MM.1S (cell line): Measurements from ENCODE around the gene LSAMP.

Source experiments
- DNase-seq: peaks from one replicate; pipeline ENCODE4 v3.0.0-alpha.2; 2015
- H2AFZ ChIP-seq: fragments of 300-600 bp; sonication (generic); 2 replicates; pipeline ENCODE4 v1.6.0; 2016; ENCODE audit warnings: antibody characterized with exemption, low read length
- H3F3A ChIP-seq: fragments of 300-600 bp; sonication (generic); 2 replicates; pipeline ENCODE4 v1.6.1; 2016; ENCODE audit warnings: mild to moderate bottlenecking, antibody characterized with exemption, low read length, moderate library complexity, mixed read lengths; ENCODE audit not compliant: insufficient read depth
- H3K27ac ChIP-seq: fragments of 300-600 bp; sonication (generic); 2 replicates; pipeline ENCODE4 v1.5.1; 2016; ENCODE audit warnings: mild to moderate bottlenecking, low read length
- H3K27me3 ChIP-seq: fragments of 300-600 bp; sonication (generic); replicated peaks from 2 replicates; pipeline ENCODE4 v1.6.0; 2016; ENCODE audit warnings: low read length; ENCODE audit not compliant: insufficient read depth
- H3K36me3 ChIP-seq: fragments of 300-600 bp; sonication (generic); replicated peaks from 2 replicates; pipeline ENCODE4 v1.6.1; 2016; ENCODE audit warnings: mild to moderate bottlenecking, low read length, mixed read lengths; ENCODE audit not compliant: insufficient read depth
- H3K4me1 ChIP-seq: fragments of 300-600 bp; sonication (generic); 2 replicates; pipeline ENCODE4 v1.6.1; 2016; ENCODE audit warnings: low read length, mixed read lengths
- H3K4me2 ChIP-seq: fragments of 300-600 bp; sonication (generic); 2 replicates; pipeline ENCODE4 v1.6.0; 2016; ENCODE audit warnings: low read depth, low read length
- H3K4me3 ChIP-seq: fragments of 300-600 bp; sonication (generic); 2 replicates; pipeline ENCODE4 v1.5.1; 2016; ENCODE audit warnings: low read length, mixed read lengths
- H3K79me2 ChIP-seq: fragments of 300-600 bp; sonication (generic); 2 replicates; pipeline ENCODE4 v1.6.1; 2016; ENCODE audit warnings: mixed run types, low read length, mixed read lengths
- H3K9ac ChIP-seq: fragments of 300-600 bp; sonication (generic); 2 replicates; pipeline ENCODE4 v1.6.1; 2016; ENCODE audit warnings: low read length, mixed read lengths
- H3K9me2 ChIP-seq: fragments of 300-600 bp; sonication (generic); replicated peaks from 2 replicates; pipeline ENCODE4 v1.6.1; 2016; ENCODE audit warnings: mild to moderate bottlenecking, low read length, mixed read lengths; ENCODE audit not compliant: insufficient read depth
- H3K9me3 ChIP-seq: fragments of 300-600 bp; sonication (generic); replicated peaks from 2 replicates; pipeline ENCODE4 v1.6.1; 2016; ENCODE audit warnings: mild to moderate bottlenecking, low read length, mixed read lengths; ENCODE audit not compliant: insufficient read depth
- H4K20me1 ChIP-seq: fragments of 300-600 bp; sonication (generic); 2 replicates; pipeline ENCODE4 v1.6.1; 2016; ENCODE audit warnings: mild to moderate bottlenecking, low read length, moderate library complexity, mixed read lengths; ENCODE audit not compliant: insufficient read depth
- CTCF ChIP-seq: fragments of 300-600 bp; sonication (generic); IDR thresholded peaks from 2 replicates; pipeline ENCODE4 v1.5.1; 2016; ENCODE audit warnings: antibody characterized with exemption, low read length, mixed read lengths
- EZH2 ChIP-seq: fragments of 300-600 bp; sonication (generic); optimal IDR thresholded peaks from 2 replicates; pipeline ENCODE3; 2017; ENCODE audit warnings: low read depth, mild to moderate bottlenecking, antibody characterized with exemption, low read length, mixed read lengths
- EZH2phosphoT487 ChIP-seq: fragments of 300-600 bp; sonication (generic); IDR thresholded peaks from 2 replicates; pipeline ENCODE4 v1.6.1; 2018; ENCODE audit warnings: antibody characterized with exemption, low read length

LSAMP gene

GRCh38 chr3:116473602-116474001 is 28.3 kb upstream of the LSAMP start:
- no peak overlapping the region for H3K27ac ChIP-seq
- no peak overlapping the region for H3K4me2 ChIP-seq
- no peaks in the 10 kb centered on the region for H3K9me3 ChIP-seq
- H3K4me1 ChIP-seq = no peaks in the 10 kb centered on the region
- H3K36me3 ChIP-seq = no peaks in the 10 kb centered on the region
- H3K4me3 ChIP-seq = no peak overlapping the region
- no peaks in the 10 kb centered on the region for H3K9me2 ChIP-seq
- DNase-seq = no peak
- TF ChIP-seq EZH2 (no peak), EZH2phosphoT487 (no peak), CTCF (no peak)
- H2AFZ ChIP-seq = no peak overlapping the region
- no peaks in the 10 kb centered on the region for H3K79me2 ChIP-seq
- no peaks in the 10 kb centered on the region for H3F3A ChIP-seq
- H4K20me1 ChIP-seq = no peaks in the 10 kb centered on the region
- H3K9ac ChIP-seq = no peak overlapping the region
- H3K27me3 ChIP-seq = no peaks in the 10 kb centered on the region

DNA sequence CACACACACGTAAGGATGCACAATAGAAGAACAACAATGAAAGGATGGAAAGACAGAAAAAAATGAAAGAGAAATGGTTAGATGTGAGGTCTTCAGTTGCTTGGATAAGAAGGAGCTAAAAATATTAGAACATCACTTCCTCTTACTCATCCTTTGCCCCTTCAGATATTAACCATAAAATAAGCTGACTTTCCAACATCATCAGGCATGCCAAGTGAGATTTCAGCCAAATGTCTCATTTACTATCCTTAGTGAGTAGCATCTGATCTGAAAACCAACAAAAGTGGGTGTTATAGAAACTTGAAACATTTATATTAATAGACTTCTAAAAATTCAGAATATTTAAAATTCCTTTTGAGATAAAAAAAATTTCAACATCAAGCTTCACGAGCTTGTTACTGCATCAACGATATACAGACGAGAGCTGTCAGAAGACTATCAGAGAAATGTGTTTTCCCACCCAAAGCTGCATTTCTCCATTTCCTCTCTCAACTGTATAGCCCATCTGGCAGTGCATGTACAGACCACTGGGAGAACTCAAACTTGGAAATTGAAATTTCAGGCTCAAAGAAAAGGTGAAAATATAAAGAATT is 25.4 kb upstream of the LSAMP start:
- Histone ChIP-seq H3K27me3 (no peaks in the 10 kb centered on the region), H3F3A (no peaks in the 10 kb centered on the region), H3K9ac (no peak overlapping the region), H3K4me1 (no peaks in the 10 kb centered on the region), H4K20me1 (no peaks in the 10 kb centered on the region), H2AFZ (no peak overlapping the region), H3K9me2 (no peaks in the 10 kb centered on the region), H3K4me3 (no peak overlapping the region), H3K36me3 (no peaks in the 10 kb centered on the region), H3K9me3 (no peaks in the 10 kb centered on the region), H3K27ac (no peak overlapping the region), H3K4me2 (no peak overlapping the region), H3K79me2 (no peaks in the 10 kb centered on the region)
- DNase-seq = no peak
- no peak for TF ChIP-seq CTCF
- no peak for TF ChIP-seq EZH2phosphoT487
- no peak for TF ChIP-seq EZH2

DNA sequence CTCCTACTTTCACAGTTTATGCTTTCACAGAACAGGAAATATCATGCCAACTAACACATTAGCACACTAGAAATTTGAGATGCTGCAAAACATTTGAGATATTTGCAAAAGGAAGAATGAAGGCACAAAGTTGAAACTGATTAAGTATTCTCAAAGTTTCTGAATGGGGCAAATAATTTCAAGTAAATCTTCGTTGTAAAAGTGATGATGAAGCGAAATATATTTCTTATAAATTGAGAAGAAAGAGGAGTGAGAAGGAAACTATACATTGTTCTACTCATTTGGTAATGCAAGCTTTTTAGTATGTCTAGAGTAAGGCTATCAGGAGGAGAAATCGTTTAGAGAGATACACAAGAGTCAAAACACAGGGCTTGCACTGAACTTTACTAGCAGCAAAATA is 24.3 kb upstream of the LSAMP start:
- TF ChIP-seq EZH2phosphoT487 = no peak
- no peaks in the 10 kb centered on the region for H3K79me2 ChIP-seq
- no peak for DNase-seq
- H3K9me2 ChIP-seq = no peaks in the 10 kb centered on the region
- H3K4me1 ChIP-seq = no peaks in the 10 kb centered on the region
- H4K20me1 ChIP-seq = no peaks in the 10 kb centered on the region
- no peak overlapping the region for H3K4me2 ChIP-seq
- H3K9me3 ChIP-seq = no peaks in the 10 kb centered on the region
- no peaks in the 10 kb centered on the region for H3K27me3 ChIP-seq
- no peak overlapping the region for H3K27ac ChIP-seq
- no peak overlapping the region for H3K4me3 ChIP-seq
- no peaks in the 10 kb centered on the region for H3K36me3 ChIP-seq
- H3F3A ChIP-seq = no peaks in the 10 kb centered on the region
- H2AFZ ChIP-seq = no peak overlapping the region
- H3K9ac ChIP-seq = no peak overlapping the region

DNA sequence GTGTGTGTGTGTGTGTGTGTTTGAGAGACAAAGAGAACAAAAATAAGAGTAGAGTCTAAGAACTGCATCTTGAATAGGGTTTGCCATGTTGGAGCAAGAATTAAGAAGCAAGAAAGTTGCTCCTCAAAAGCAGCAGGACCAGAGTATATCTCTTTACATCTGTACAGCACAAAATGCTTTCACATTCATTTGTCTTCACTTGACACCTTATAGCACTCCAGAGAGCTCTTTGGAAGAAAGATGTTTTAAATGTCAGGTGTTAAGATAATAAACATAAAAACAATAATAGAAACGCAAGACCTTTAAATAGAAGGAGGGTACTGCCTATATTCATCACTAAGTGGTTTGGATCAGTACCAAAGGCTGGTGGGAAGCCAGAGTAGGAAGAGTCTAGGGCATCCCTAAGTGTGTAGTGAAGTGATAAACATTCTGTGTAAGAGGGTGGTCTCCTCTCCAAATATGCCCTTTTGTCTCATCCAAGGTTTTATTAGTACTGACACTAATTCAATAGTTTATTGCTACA is 19.1 kb upstream of the LSAMP start:
- Histone ChIP-seq H2AFZ (no peak overlapping the region), H3K36me3 (no peaks in the 10 kb centered on the region), H3K4me3 (no peak overlapping the region), H3K79me2 (no peaks in the 10 kb centered on the region), H4K20me1 (no peaks in the 10 kb centered on the region), H3K9me2 (no peaks in the 10 kb centered on the region), H3K27me3 (no peaks in the 10 kb centered on the region), H3F3A (no peaks in the 10 kb centered on the region), H3K4me2 (no peak overlapping the region), H3K27ac (no peak overlapping the region), H3K9me3 (no peaks in the 10 kb centered on the region), H3K4me1 (no peaks in the 10 kb centered on the region), H3K9ac (no peak overlapping the region)
- no peak for DNase-seq
- no peak for TF ChIP-seq EZH2
- TF ChIP-seq EZH2phosphoT487 = no peak
